NCI-H526 treated with DMSO at 0.1 percent for 48 hours (cell line): ENCODE results near the gene GNA12.
"Not testable (repeated sequence)": the region's sequence is repeated elsewhere in the genome, so short reads cannot be mapped to it uniquely, and the experiment has no call there.

Source experiments
- DNase-seq: peaks from one replicate; lab custom pipeline; 2025; lab: John Stamatoyannopoulos, UW

The GNA12 gene

GRCh38 chr7:2864204-2864985 is 20.3 kb upstream of the GNA12 start:
- no peak for DNase-seq

- DNase-seq, result no peak
Measured at GRCh38 chr7:2863461-2864066, 19.5 kb upstream of the GNA12 start.

GRCh38 chr7:2862831-2863361 is 18.8 kb upstream of the GNA12 start:
- DNase-seq, result no peak

DNA sequence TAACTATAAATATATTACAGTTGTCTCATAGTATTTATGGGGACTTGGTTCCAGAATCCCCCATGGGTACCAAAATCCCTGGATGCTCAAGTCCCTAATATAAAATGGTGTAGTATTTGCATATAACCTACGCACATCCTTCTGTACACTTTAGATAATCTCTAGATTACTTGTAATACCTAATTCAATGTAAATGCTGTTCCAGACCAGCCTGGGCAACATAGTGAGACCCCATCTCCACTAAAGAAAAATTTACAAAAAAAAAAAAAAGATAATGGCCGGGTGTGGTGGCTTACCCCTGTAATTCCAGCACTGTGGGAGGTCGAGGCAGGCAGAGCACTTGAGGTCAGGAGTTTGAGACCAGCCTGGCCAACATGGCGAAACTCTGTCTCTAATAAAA is 17.4 kb upstream of the GNA12 start:
- DNase-seq, result no peak

DNA sequence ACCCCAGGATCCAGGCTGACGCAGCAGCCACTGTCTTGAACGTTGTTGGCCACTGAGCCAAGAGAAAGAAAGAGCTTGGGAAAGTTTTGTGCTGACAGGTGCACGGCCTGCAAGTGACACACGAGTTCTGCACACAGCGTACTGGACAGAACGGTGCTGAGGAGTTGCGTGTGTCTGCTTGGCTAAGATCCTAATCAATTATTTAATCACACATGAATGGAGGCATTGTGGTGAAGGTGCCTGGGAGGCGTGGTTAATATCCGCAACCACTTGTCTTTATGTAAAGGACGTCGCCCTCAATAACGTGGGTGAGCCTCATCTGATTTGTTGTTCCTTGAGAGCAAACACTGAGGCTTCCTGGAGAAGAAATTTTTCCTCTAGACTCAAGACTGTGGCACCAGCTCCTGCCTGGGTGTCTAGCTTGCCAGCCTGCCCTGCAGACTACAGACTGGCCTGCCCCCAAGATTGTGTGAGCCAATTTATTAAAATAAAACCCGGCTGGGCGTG is 16.6 kb upstream of the GNA12 start:
- DNase-seq, result no peak

DNA sequence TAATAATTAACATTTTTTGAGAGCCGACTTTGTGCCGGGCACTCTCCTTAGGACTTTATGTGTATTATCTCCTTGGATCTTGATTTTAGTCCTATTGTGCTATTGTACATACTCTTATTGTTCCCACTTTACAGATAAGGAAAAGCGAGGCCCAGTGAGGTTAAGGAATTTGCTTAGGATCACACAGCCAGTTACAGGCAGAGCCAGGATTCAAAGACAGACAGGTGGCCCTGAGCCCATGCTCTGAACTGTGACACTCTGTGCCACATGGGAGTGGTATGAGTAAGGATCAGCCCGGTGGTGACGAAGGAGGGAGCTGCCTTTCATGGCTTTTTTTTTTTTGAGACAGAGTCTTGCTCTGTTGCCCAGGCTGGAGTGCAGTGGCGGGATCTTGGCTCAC is 15.8 kb upstream of the GNA12 start:
- no peak for DNase-seq

GRCh38 chr7:2858621-2859020 is 14.5 kb upstream of the GNA12 start:
- DNase-seq, result no peak

DNA sequence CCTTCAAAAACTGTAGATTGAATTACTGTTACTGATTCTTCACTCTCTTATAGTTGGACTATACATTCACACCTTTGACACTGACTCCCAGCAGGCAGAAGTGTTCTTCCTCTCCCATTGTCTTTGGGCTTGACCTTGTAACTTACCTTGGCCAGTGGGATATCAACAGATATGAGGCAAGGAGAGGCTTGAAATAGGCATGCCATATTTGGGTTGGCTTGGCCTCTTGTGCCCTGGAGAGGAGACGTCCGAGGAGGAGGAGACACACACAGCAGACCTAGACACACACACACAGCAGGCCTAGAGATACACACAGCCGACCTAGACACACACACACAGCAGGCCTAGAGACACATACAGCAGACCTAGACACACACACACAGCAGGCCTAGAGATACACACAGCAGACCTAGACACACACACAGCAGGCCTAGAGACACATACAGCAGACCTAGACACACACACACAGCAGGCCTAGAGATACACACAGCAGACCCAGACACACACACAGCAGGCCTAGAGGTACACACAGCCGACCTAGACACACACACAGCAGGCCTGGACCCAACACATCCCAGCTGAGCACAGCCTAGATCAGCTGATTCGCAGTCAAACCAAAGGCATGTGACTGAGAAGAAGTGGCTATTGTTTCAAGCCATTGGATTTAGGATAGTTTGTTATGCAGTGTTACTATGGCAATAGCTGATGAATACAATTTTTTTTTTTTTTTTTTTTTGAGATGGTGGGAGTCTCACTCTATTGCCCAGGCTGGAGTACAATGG is 12.5 kb upstream of the GNA12 start:
- no peak for DNase-seq

DNA sequence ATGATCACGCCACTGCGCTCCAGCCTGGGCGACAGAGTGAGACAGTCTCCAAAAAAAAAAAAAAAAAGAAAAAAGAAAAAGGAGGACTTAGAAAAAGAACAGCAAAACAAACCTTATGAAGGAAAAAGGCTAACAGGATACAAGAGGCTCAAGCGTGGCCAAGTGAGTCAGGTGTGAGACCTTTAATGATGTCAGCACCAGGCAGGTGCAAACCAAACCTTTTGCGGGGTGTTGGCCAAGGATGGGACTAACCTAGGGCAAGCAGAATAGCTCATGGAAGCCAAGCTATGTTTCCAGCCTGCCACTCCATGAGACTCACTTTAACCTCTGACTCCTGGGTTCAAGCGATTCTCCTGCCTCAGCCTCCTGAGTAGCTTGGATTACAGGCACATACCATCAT is 11.3 kb upstream of the GNA12 start:
- no peak for DNase-seq

DNA sequence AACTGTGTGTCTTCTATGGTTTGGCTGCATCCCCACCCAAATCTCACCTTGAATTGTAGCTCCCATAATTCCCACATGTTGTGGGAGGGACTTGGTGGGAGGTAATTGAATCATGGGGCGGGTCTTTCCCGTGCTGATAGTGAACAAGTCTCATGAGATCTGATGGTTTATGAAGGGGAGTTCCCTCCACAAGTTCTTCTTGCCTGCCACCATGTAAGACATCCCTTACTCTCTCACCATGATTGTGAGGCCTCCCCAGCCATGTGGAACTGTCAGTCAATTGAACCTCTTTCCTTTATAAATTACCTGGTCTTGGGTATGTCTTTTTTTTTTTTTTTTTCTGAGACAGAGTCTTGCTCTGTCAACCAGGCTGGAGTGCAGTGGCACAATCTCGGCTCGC is 9.4 kb upstream of the GNA12 start:
- not testable (repeated sequence) for DNase-seq

DNA sequence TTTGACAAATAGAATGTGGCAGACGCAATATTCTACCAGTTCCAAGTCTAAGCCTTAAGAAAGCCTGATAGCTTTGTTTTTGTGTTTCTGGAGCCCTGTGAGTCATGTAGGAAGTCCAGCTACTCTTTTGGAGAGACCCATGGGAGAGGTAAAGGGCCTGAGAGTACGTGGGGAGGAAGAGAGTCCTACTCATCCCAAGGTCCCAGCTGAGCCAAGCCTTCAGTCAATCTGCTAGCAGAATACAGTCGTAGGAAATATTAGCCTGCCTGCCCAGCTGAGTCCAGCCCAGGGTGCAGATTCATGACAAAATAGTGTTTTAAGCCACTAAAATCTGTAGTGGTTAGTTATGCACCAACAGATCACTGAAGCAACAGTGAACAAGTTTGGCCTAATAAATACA is 9.0 kb upstream of the GNA12 start:
- no peak for DNase-seq

- DNase-seq, result no peak
Measured at GRCh38 chr7:2851497-2851896, 7.4 kb upstream of the GNA12 start.

GRCh38 chr7:2849941-2850766 is 6.0 kb upstream of the GNA12 start:
- DNase-seq, result no peak

DNA sequence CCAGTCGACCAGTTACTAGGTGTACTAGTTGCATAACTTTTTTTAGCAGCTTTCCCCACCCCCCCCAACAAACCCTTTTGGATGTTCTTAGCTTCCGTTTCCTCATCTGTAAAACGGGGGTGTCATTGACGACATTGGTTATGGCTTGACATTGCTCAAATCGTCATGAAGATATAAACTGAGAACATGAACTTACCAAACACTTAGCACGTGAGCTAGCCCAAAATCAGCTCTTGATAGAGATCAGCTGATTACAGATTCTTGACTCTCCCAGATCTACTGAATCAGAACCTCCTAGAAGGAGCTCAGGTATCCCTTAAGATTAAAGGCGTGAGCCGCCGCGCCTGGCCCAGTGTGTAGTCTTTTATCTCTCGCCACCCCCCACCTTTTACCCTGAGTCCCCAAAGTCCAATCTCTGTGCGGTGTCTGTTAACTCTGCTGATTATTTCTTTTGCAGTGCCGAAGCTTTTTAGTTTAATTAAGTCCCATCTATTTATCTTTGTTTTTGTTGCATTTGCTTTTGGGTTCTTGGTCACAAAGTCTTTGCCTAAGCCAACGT is 1.0 kb upstream of the GNA12 start:
- no peak for DNase-seq

GRCh38 chr7:2843711-2844152 is 376 bp downstream of the GNA12 start:
- DNase-seq, result no peak

GRCh38 chr7:2843191-2843685 is 870 bp downstream of the GNA12 start:
- DNase-seq, result no peak

- no peak for DNase-seq
Measured at GRCh38 chr7:2841907-2842306, 2.2 kb downstream of the GNA12 start.

DNA sequence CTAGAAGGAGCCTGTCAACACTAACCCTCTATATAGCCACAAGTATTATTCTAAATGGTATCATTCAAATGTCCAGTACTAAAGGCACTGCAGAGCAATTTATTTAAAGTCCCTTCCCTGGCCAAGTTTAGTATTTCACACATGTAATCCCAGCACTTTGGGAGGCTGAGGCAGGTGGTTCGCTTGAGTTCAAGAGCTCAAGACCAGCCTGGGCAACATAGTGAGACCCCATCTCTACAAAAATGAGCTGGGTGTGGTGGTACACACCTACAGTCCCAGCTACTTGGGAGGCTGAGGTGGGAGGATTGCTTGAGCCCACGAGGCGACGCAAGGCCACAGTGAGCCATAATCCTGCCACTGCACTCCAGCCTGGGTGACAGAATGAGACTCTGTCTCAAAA is 3.6 kb downstream of the GNA12 start:
- DNase-seq, result no peak

DNA sequence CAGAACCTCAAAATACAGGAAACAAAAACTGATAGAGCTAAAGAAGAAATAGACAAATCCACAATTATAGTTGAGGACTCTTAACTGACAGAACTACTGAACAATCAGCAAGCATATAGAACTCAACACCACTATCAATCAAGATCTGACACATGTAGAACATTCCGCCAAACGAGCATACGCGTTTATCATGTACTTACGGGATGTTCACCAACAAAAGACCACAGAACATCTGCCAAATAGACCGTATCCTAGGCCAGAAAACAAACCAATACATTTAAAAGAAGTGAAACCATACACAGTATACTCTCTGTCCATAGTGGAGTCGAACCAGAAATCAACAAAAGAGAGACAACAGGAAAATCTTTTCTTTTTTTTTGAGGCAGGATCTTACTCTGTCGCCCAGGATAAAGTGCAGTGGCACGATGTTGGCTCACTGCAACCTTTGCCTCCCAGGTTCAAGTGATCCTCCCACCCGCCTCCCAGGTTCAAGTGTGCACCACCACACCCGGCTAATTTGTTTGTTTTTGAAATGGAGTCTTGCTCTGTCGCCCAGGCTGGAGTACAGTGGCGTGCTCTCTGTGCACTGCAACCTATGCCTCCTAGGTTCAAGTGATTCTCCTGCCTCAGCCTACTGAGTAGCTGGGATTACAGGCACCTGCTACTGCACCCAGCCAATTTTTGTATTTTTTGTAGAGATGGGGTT is 5.1 kb downstream of the GNA12 start:
- DNase-seq, result no peak

DNA sequence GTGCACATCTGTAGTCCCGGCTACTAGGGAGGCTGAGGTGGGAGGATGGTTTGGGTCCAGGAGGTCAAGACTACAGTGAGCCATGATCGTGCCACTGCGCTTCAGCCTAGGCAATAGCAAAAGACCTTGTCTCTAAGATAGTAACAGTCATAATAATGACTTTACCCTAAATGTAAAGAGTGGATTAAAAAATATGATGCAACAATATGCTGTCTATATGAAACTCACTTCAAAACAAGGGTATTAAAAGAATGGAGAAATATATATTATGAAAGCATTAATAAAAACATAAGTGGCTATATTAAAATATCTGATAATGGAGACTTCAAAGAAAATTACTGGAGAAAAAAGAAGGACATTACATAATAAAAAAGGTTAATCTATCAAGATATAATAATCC is 5.7 kb downstream of the GNA12 start:
- no peak for DNase-seq

DNA sequence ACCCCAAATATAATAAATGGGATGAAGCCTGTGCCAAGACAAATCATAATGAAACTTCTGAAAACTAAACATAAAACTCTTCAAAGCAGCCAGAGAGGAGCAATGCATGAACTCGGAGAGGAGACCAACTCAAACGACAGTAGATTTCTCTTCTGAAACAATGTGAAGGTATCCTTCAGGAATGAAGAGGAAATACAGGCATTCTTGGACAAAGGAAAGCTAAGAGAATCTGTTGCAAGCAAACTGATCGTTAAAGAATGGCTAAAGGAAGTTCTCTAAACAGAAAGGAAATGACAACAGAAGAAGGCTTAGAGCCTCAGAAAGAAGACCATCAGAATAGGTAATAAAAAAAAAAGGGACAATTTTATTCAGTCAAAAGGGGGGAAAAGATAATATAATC is 6.6 kb downstream of the GNA12 start:
- DNase-seq, result no peak
